Liver (tissue), 9 donors: ENCODE results near the gene TACC2. TPM values are rescaled to one million over a fixed set of nuclear protein-coding genes. Genes with fewer than 3 reads are reported as not detected.

ENCODE experiments used
- DNase-seq: peaks from one replicate; pipeline ENCODE4 v3.0.0-alpha.2; 2017; ENCODE audit warnings: low spot score
- H3K27ac ChIP-seq, 2 donors: one replicate each; pipeline ENCODE4 v1.7.0; 2013; ENCODE audit warnings: inconsistent platforms in 2 of 2, low read length in 2 of 2, control low read depth in 1 of 2, low read depth in 1 of 2, mild to moderate bottlenecking in 1 of 2
- H3K27me3 ChIP-seq, 4 donors: one replicate each; pipeline versions ENCODE4 v1.6.1 to v1.7.0; 2013; ENCODE audit warnings: low read length in 3 of 4, inconsistent platforms in 1 of 4, mild to moderate bottlenecking in 1 of 4, moderate library complexity in 1 of 4; ENCODE audit not compliant: control insufficient read depth in 4 of 4, insufficient read depth in 4 of 4
- H3K36me3 ChIP-seq, 4 donors: one replicate each; pipeline versions ENCODE4 v1.6.1 to v1.7.0; 2013; ENCODE audit warnings: low read length in 3 of 4, mild to moderate bottlenecking in 3 of 4, low read depth in 1 of 4, moderate library complexity in 1 of 4; ENCODE audit not compliant: control insufficient read depth in 4 of 4, insufficient read depth in 3 of 4
- H3K4me1 ChIP-seq, 4 donors: one replicate each; pipeline versions ENCODE4 v1.6.1 to v1.7.0; 2013; ENCODE audit warnings: low read length in 3 of 4, mild to moderate bottlenecking in 3 of 4, moderate library complexity in 1 of 4; ENCODE audit not compliant: control insufficient read depth in 4 of 4, insufficient read depth in 4 of 4
- H3K4me3 ChIP-seq, 3 donors: one replicate each; pipeline versions ENCODE4 v1.6.1 to v1.7.0; 2013; ENCODE audit warnings: low read length in 3 of 3, control low read depth in 1 of 3, low read depth in 1 of 3, mild to moderate bottlenecking in 1 of 3
- H3K9ac ChIP-seq, 2 donors: one replicate each; pipeline ENCODE4 v1.7.0; 2013; ENCODE audit warnings: low read length in 2 of 2, mild to moderate bottlenecking in 2 of 2, moderate library complexity in 2 of 2, control low read depth in 1 of 2, low read depth in 1 of 2
- H3K9me3 ChIP-seq, 4 donors: one replicate each; pipeline versions ENCODE4 v1.6.1 to v1.7.0; 2013; ENCODE audit warnings: low read length in 3 of 4; ENCODE audit not compliant: control insufficient read depth in 4 of 4
- CTCF ChIP-seq: fragments of 150-350 bp; IDR thresholded peaks from 2 replicates; pipeline ENCODE4 v1.5.1; 2017; ENCODE audit warnings: improper control_type of control experiment, low read depth, low read length; ENCODE audit not compliant: missing input control
- EGR1 ChIP-seq, 2 donors: IDR thresholded peaks; 2 replicates each; pipeline ENCODE4 v1.6.1; 2016 to 2018; ENCODE audit warnings: antibody characterized with exemption in 2 of 2, low read depth in 2 of 2
- FOXA1 ChIP-seq: IDR thresholded peaks from 2 replicates; pipeline ENCODE4 v1.6.1; 2016; ENCODE audit warnings: antibody characterized with exemption
- FOXA2 ChIP-seq: IDR thresholded peaks from 2 replicates; pipeline ENCODE4 v1.6.1; 2016; ENCODE audit warnings: antibody characterized with exemption
- GABPA ChIP-seq, 2 donors: IDR thresholded peaks in 1 of 2; conservative IDR thresholded peaks in 1 of 2; 2 replicates each; pipeline ENCODE4 v1.6.1; 2016; ENCODE audit warnings: antibody characterized with exemption in 2 of 2, mild to moderate bottlenecking in 1 of 2, moderate library complexity in 1 of 2
- HNF4A ChIP-seq, 2 donors: conservative IDR thresholded peaks; 2 replicates each; pipeline ENCODE4 v1.6.1; 2016; ENCODE audit warnings: antibody characterized with exemption in 2 of 2, mild to moderate bottlenecking in 2 of 2
- HNF4G ChIP-seq: IDR thresholded peaks from 2 replicates; pipeline ENCODE4 v1.6.1; 2016; ENCODE audit warnings: antibody characterized with exemption
- JUND ChIP-seq, 2 donors: IDR thresholded peaks; 2 replicates each; pipeline ENCODE4 v1.6.1; 2016; ENCODE audit warnings: antibody characterized with exemption in 2 of 2
- MAX ChIP-seq: IDR thresholded peaks from 2 replicates; pipeline ENCODE4 v1.6.1; 2016; ENCODE audit warnings: antibody characterized with exemption
- NR2F2 ChIP-seq: IDR thresholded peaks from 2 replicates; pipeline ENCODE4 v1.6.1; 2016; ENCODE audit warnings: antibody characterized with exemption
- RAD21 ChIP-seq, 2 donors: IDR thresholded peaks; 2 replicates each; pipeline ENCODE4 v1.6.1; 2016; ENCODE audit warnings: antibody characterized with exemption in 2 of 2, mild to moderate bottlenecking in 2 of 2
- REST ChIP-seq: IDR thresholded peaks from 2 replicates; pipeline ENCODE4 v1.6.1; 2016; ENCODE audit warnings: antibody characterized with exemption, mild to moderate bottlenecking
- RXRA ChIP-seq, 2 donors: IDR thresholded peaks; 2 replicates each; pipeline ENCODE4 v1.6.1; 2017 to 2018; ENCODE audit warnings: antibody characterized with exemption in 2 of 2, mild to moderate bottlenecking in 1 of 2
- SP1 ChIP-seq: IDR thresholded peaks from 2 replicates; pipeline ENCODE4 v1.6.1; 2018; ENCODE audit warnings: antibody characterized with exemption, mild to moderate bottlenecking
- TAF1 ChIP-seq: conservative IDR thresholded peaks from 2 replicates; pipeline ENCODE4 v1.6.1; 2016; ENCODE audit warnings: antibody characterized with exemption, mild to moderate bottlenecking
- YY1 ChIP-seq: IDR thresholded peaks from 2 replicates; pipeline ENCODE4 v1.6.1; 2016; ENCODE audit warnings: antibody characterized with exemption, mild to moderate bottlenecking
- ZBTB33 ChIP-seq: IDR thresholded peaks from 2 replicates; pipeline ENCODE4 v1.6.1; 2016; ENCODE audit warnings: antibody characterized with exemption
- WGBS: extraction: QIAGEN DNeasy Blood & Tissue Kit; methylation state at CpG from one replicate; pipeline ENCODE4 v1.1.7; 2013; 5-methylcytosine and 5-hydroxymethylcytosine counted together
- polyA plus RNA-seq, 2 donors: library from polyadenylated mRNA; stranded (reverse) in 1 of 2; unstranded in 1 of 2; fragments of 200-250 nt in 1 of 2; fragments of >200 nt in 1 of 2; fragmentation: Nextera tagmentation in 1 of 2; extraction: Ambion mirVana in 1 of 2; gene quantifications; one replicate each; pipeline versions ENCODE4 v1.2.1 to v1.2.3, GENCODE V29; 2013 to 2015
- total RNA-seq, 2 donors: library from RNA; depleted of rRNA; stranded (reverse); fragments of >200 nt; gene quantifications; one replicate each; pipeline ENCODE4 v1.2.3, GENCODE V29; 2014
- donor health status: healthy.
- donor health status: healthy.
- donor health status: healthy.
- donor health status: healthy.
- donor health status: healthy.

TACC2 gene
- total and polyA plus RNA-seq, 4 donors = 1.5 to 9.1 (median 7.8) TPM

- no peak overlapping the region for H3K27ac ChIP-seq
- no peak for DNase-seq
Measured at GRCh38 chr10:122286867-122287266, 297.9 kb downstream of the TACC2 start.

GRCh38 chr10:122287570-122287969 lies 298.6 kb downstream of the TACC2 start:
- 76% methylated on average over 5 of the region's 5 CpGs for WGBS
- H3K9me3 ChIP-seq = no peaks in the 10 kb centered on the region
- DNase-seq = no peak

More at GRCh38 chr10:122286867-122287266, 297.9 kb downstream of the TACC2 start:
- no peaks in the 10 kb centered on the region for H3K4me1 ChIP-seq
- H3K36me3 ChIP-seq = no peaks in the 10 kb centered on the region
- 83% methylated on average over 7 of the region's 7 CpGs for WGBS
- H3K27me3 ChIP-seq = no peaks in the 10 kb centered on the region
- TF ChIP-seq SP1 (no peak), GABPA (IDR thresholded peaks at IDR 0.05 in 1 of 2, conservative IDR thresholded peaks at IDR 0.05 in 1 of 2) (no peak), MAX (no peak), RAD21 (IDR thresholded peaks at IDR 0.05) (no peak), HNF4A (conservative IDR thresholded peaks at IDR 0.05) (no peak), JUND (IDR thresholded peaks at IDR 0.05) (no peak)
- no peaks in the 10 kb centered on the region for H3K9me3 ChIP-seq
- no peak overlapping the region for H3K9ac ChIP-seq
- no peak overlapping the region for H3K4me3 ChIP-seq

More at GRCh38 chr10:122287570-122287969, 298.6 kb downstream of the TACC2 start:
- no peaks in the 10 kb centered on the region for H3K27me3 ChIP-seq
- H3K9ac ChIP-seq = no peak overlapping the region
- H3K27ac ChIP-seq = no peak overlapping the region
- TF ChIP-seq TAF1 = no peak
- no peak for TF ChIP-seq RXRA (IDR thresholded peaks at IDR 0.05)
- no peak for TF ChIP-seq NR2F2
- no peak for TF ChIP-seq EGR1 (IDR thresholded peaks at IDR 0.05; ENCODE audit: low read depth in 2 of 2)
- no peak for TF ChIP-seq CTCF
- no peak for TF ChIP-seq SP1
- TF ChIP-seq FOXA2 = no peak
- no peak for TF ChIP-seq YY1
- no peak for TF ChIP-seq HNF4A (conservative IDR thresholded peaks at IDR 0.05)
- TF ChIP-seq REST = no peak
- no peak for TF ChIP-seq FOXA1
- TF ChIP-seq MAX = no peak
- TF ChIP-seq RAD21 (IDR thresholded peaks at IDR 0.05) = no peak
- TF ChIP-seq HNF4G = no peak
- TF ChIP-seq ZBTB33 = no peak
- no peak for TF ChIP-seq JUND (IDR thresholded peaks at IDR 0.05)
- no peaks in the 10 kb centered on the region for H3K4me1 ChIP-seq
- no peaks in the 10 kb centered on the region for H3K36me3 ChIP-seq
- H3K4me3 ChIP-seq = no peak overlapping the region
